ENCODE measurements around the gene HOXA4.
A peak's percentile ranks its signal among the peaks of the same experiment; 100 is the strongest.

HOXA4 gene

GRCh38 chr7:27088002-27088922 lies 42.3 kb downstream of the HOXA4 start:
- DNase-seq (ENCODE audit: insufficient read length, low spot score) (no peak), FAIRE-seq (no peak)
- no peak for TF ChIP-seq POLR2A (IDR thresholded peaks at IDR 0.05; ENCODE audit: low read depth, low read length)

- no peak for DNase-seq (ENCODE audit: insufficient read length, low spot score)
These were observed 46.9 kb downstream of the HOXA4 start for GRCh38 chr7:27083646-27084045.

GRCh38 chr7:27082171-27082570 lies 48.4 kb downstream of the HOXA4 start:
- FAIRE-seq (no peak), DNase-seq (ENCODE audit: insufficient read length, low spot score) (no peak)

More at GRCh38 chr7:27083646-27084045, 46.9 kb downstream of the HOXA4 start:
- no peak for FAIRE-seq
- no peak for TF ChIP-seq PAX5 (IDR thresholded peaks at IDR 0.05; ENCODE audit: insufficient read depth, low read length, severe bottlenecking)
- TF ChIP-seq SPI1 (IDR thresholded peaks at IDR 0.05; ENCODE audit: low read depth, low read length): no peak
- no peak for TF ChIP-seq POLR2A (IDR thresholded peaks at IDR 0.05; ENCODE audit: low read depth, low read length)
- no peak for TF ChIP-seq TAF1 (IDR thresholded peaks at IDR 0.05; ENCODE audit: low read depth, low read length)
- no peak for TF ChIP-seq POU2F2 (IDR thresholded peaks at IDR 0.05; ENCODE audit: low read depth, low read length)

GRCh38 chr7:27080844-27081436 lies 49.6 kb downstream of the HOXA4 start:
- DNase-seq (ENCODE audit: insufficient read length, low spot score): no peak
- FAIRE-seq: no peak
- no peak for TF ChIP-seq PAX5 (IDR thresholded peaks at IDR 0.05; ENCODE audit: insufficient read depth, low read length, severe bottlenecking)

More at GRCh38 chr7:27082171-27082570, 48.4 kb downstream of the HOXA4 start:
- no peak for TF ChIP-seq POLR2AphosphoS5 (IDR thresholded peaks at IDR 0.05; ENCODE audit: low read depth, low read length)
- no peak for TF ChIP-seq POU2F2 (IDR thresholded peaks at IDR 0.05; ENCODE audit: low read depth, low read length)
- no peak for TF ChIP-seq PAX5 (IDR thresholded peaks at IDR 0.05; ENCODE audit: insufficient read depth, low read length, severe bottlenecking)
- TF ChIP-seq SPI1 (IDR thresholded peaks at IDR 0.05; ENCODE audit: low read depth, low read length): no peak
- no peak for TF ChIP-seq TAF1 (IDR thresholded peaks at IDR 0.05; ENCODE audit: low read depth, low read length)
- no peak for TF ChIP-seq POLR2A (IDR thresholded peaks at IDR 0.05; ENCODE audit: low read depth, low read length)

- FAIRE-seq (no peak), DNase-seq (ENCODE audit: insufficient read length, low spot score) (no peak)
- peak; percentile 14; the same call in 1 of the 2 replicates for TF ChIP-seq SPI1 (IDR thresholded peaks at IDR 0.05; ENCODE audit: low read depth, low read length)
- TF ChIP-seq POLR2AphosphoS5 (IDR thresholded peaks at IDR 0.05; ENCODE audit: low read depth, low read length): no peak
These were observed 51.2 kb downstream of the HOXA4 start for GRCh38 chr7:27079234-27079975.

- no peak for FAIRE-seq
- DNase-seq (ENCODE audit: insufficient read length, low spot score): no peak
- TF ChIP-seq POLR2AphosphoS5 (IDR thresholded peaks at IDR 0.05; ENCODE audit: low read depth, low read length) (no peak), POLR2A (IDR thresholded peaks at IDR 0.05; ENCODE audit: low read depth, low read length) (no peak), SPI1 (IDR thresholded peaks at IDR 0.05; ENCODE audit: low read depth, low read length) (no peak), POU2F2 (IDR thresholded peaks at IDR 0.05; ENCODE audit: low read depth, low read length) (no peak), TAF1 (IDR thresholded peaks at IDR 0.05; ENCODE audit: low read depth, low read length) (no peak), PAX5 (IDR thresholded peaks at IDR 0.05; ENCODE audit: insufficient read depth, low read length, severe bottlenecking) (no peak)
These were observed 51.8 kb downstream of the HOXA4 start for GRCh38 chr7:27078616-27079233.
